NCI-H1417 (cell line): ENCODE measurements around the gene DIP2C.
A peak's percentile ranks its signal among the peaks of the same experiment; 100 is the strongest.
"Not testable (repeated sequence)": the region's sequence is repeated elsewhere in the genome, so short reads cannot be mapped to it uniquely, and the experiment has no call there.

ENCODE experiments used
- DNase-seq, 3 experiments: peaks; one replicate each; lab custom pipeline; 2025; lab: John Stamatoyannopoulos, UW

Gene DIP2C

DNA sequence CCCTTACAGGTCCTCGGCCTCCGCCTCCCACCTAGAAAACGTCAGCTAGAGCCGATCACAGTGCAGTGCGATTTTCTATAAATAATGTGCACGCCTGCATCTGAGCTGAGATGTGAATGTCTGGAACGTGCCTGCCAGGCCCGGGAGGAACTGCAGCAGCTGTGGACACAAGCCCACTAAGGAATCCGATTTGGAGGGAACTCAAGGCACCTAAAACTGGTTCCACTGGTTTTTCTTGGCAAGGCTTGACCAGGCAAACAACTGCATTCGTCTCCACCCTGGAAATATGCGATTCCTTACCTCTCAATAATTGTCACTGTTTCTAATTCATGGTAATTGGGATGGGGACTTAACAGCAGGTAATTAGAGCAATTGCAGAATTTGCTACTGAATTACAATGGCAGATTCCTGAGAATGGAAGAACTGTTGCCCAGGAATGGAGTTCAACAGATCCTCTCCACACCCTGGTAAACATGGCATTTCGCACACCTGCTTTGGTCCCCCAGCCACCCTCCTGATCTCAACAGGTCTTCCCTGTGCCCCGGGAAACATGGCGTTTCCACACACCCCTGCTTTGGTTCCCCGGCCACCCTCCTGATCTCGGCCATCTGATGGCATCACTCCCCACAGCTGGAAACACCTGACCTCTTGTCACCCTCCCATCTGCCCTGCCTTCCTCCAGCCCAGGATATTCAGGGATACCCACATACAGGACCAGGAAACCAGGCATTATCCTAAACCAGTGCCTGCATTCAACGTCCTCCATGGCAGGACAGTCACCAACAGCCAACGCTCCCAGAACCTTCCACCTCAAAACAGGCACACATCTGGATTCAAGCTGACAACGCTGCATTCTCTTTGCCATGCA is 76.0 kb downstream of the DIP2C start:
- peak in 2 of 3 experiments; percentile 61 to 90 for DNase-seq

DNA sequence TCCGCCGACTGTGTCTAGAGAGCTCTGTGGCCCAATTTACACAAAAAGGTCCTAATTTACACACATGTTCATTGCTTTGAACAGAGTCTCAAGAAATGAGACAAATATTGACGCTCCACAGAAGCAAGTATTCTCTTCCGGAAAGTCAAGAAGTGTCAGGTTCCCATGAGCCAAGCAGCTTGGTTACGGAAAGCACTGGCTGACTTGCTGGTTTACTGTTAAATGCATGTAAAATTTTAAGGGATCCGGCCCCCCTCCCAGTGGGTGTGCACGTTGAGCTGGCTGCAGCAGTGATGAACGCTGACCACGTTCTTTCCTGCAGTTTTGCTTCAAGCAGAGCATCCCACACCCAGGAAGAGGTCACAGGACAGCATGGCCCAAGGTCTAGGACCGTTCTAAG is 76.8 kb downstream of the DIP2C start:
- peak in 1 of 3 experiments; percentile 11 for DNase-seq

DNA sequence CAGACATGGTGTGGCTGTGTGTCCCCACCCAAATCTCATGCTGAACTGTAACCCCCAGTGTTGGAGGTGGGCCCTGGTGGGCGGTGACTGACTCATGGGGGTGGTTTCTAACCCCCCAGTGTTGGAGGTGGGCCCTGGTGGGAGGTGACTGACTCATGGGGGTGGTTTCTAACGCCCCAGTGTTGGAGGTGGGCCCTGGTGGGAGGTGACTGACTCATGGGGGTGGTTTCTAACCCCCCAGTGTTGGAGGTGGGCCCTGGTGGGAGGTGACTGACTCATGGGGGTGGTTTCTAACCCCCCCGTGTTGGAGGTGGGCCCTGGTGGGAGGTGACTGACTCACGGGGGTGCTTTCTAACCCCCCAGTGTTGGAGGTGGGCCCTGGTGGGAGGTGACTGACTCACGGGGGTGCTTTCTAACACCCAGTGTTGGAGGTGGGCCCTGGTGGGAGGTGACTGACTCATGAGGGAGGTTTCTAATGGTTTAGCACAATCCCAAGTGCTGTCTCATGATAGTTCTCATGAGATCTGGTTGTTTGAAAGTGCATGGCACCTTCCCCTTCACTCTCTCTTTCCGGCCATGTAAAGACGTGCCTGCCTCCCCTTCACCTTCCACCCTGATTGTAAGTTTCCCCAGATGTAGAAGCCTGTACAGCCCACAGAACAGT is 78.7 kb downstream of the DIP2C start:
- not testable (repeated sequence) for DNase-seq

DNA sequence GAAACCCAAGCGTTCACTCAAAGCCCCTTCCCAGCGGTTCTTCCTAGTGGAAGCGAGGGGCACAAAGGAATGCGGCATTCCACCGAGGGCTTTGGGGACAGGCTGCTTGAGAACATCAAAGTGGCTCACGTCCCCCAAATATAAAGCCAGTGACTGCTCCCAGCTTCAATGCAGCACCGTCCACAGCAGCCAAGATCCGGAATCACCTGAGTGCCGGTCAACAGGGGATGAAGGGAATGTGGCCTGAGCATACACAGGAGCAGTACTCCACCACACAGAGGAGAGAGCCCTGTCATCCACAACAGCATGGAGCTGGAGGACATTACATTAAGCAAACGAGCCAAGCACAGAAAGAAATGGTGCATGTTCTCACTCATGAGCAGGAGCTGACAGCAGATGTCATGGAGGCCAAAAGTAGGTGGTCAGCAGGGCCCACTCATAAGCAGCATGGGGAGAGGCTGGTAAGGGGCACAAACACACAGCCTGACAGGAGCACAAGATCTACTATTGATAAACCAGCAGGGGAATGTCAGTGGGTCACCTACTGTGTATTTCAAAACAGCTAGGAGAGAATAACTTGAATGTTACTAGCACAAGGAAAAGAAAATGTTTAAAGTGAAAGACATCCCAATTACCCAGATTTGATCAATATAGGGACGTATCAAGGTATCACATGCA is 79.5 kb downstream of the DIP2C start:
- no peak for DNase-seq

- no peak for DNase-seq
These were observed 80.2 kb downstream of the DIP2C start for GRCh38 chr10:609262-609658.

DNA sequence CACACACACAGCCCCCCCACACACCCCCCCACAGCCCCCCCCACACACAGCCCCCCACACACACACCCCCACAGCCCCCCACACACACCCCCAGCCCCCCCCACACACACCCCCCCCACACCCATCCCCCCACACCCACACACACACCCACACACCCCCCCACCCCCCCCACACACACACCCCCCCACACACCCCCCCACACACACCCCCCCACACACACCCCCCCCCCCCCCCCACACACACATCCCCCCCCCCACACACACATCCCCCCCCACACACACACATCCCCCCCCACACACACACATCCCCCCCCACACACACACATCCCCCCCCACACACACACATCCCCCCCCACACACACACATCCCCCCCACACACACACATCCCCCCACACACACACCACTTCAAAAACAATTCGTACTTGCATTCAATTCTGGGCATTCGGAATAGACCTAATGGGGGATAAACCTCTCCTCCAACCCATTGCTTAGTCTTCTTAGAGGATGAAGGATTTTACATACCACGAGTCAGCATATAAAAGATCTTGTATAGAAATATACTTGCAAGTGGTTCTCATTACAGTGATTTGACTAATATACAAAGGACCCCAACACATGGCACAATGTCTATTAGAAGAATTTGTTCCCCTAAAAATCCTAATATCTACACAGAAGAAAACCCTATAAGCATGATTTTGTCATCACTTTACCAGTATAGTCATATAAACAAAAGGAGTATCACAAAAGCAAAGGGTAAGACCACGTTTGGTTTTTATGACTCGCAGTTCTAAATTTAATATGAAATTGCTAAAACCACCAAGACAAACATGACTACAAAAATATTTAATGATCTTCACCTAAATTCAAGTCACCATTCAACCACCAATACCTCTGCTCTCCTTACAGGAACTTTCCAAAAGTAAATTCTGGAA is 80.9 kb downstream of the DIP2C start:
- DNase-seq, result no peak

DNA sequence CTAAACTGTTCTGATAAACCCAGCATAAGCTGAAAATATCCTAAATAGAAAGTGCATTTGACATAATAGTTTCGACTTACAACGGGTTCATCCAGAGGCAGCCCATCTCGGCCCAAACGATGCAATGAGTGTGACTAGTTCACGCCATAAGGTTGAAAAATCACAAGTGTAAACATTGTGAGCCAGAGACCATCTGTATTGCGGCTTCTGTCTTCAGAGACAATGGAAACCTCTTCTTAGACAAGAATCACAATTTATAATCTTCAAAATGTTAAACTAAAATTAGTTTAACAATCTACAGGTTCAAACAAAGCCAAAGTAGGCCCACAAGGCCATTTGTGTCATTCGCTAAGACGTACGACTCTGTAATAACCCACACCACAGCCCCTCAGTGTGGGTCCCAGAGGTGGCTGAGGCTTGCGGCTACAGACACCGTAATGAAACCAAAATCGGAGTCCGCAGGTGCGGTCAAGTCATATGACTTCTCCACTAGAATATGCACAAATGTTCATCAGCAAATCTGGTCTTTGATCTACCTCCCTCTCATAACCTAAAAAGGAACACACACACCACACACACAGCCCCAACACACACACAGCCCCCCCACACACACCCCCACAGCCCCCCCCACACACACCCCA is 81.8 kb downstream of the DIP2C start:
- DNase-seq, result no peak

GRCh38 chr10:606762-607544 is 82.5 kb downstream of the DIP2C start:
- no peak for DNase-seq

GRCh38 chr10:605632-606325 is 83.7 kb downstream of the DIP2C start:
- no peak for DNase-seq

DNA sequence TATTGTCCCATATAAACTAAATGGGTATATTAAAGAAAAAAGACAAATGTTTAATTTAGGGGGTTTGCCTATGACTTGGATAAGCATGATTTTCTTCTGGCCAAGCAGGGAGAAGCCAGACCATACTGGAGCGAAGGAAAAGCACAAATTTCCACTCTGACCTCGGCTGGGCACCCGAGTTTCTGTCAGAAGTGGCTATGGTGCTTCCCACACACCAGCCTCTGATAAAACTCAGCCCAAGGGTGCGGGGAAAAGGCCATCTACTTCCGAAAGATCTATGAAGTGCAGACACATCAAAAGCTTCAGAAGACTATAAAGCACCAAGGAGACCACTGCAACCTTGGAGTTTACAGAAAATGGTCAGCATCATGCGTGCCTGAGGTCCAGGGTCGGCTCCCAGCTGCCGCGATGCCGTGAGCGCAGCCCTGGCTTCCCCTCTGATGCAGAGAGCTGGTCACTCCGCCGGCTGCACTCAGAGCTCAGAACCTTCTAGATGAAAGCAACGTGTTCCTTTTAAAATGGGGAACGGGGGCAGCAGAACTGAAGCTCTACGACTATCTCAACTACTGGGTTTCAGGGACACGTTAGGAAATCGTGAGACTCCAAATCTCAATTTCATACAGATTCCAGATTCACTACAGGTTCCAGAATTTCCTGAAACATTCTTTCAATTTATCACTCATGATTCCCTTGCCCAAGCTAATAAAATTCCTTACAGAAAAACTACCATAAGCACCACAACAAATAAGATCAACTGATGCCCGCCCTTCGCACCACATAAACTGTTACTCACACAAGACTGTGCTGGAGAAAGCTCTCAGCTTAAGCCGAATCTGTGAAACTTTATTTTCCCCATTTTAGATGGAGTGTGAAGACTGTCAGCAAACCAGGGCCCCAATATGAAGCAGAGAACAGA is 84.5 kb downstream of the DIP2C start:
- DNase-seq, result no peak

DNA sequence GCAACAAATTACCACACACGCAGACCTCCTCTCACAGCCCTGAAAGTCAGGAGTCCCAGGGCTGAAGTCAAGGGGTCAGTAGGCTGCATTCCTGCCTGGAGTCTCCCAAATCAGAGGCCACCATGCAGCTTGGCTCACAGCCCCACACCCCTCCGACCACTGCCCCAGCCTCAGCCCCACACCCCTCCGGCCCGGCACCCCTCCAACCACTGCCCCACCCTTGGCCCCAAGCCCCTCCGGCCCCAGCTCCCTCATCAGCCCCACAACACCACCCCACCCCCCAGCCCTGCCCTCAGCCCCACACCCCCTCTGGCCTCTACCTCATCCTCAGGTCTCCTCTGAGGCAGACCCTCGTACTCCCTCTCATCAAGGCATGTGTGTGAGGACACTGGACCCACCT is 85.7 kb downstream of the DIP2C start:
- DNase-seq, result no peak

GRCh38 chr10:602391-603005 is 87.0 kb downstream of the DIP2C start:
- no peak for DNase-seq

DNA sequence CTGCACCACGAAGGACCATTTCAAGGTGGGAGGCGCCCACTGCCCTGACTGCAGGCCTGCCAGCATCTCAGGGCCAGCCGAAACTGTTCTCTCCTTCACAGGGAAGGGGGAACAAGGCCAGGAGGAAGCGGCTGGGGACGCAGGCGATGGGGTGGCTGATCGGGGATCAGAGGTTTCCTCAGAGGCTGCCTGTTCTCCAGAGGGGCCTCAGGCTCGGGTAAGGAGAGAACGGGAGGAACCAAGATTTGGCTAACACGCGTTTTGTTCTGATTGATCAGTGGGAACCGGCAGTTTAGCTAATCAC is 87.9 kb downstream of the DIP2C start:
- DNase-seq, result no peak

- peak in 1 of 3 experiments; percentile 53 for DNase-seq
These were observed 88.4 kb downstream of the DIP2C start for GRCh38 chr10:600876-601659.

DNA sequence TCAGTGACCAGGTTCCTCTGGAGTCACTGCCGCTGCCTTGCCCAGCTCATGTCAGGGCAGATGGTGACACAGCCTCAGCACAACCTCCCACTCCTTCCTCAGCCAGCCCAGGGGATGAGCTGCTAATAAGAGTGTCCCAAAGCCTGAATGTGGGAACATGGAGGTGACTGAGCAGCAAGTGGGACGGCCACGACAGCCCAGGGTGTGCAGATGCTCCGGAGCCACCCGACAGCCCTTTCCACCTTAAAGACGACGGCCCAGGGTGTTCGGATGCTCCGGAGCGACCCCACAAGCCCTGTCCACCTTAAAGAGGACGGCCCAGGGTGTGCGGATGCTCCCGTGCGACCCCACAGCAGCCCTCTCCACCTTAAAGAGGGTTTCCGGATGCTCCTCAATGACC is 89.2 kb downstream of the DIP2C start:
- no peak for DNase-seq

- no peak for DNase-seq
These were observed 89.7 kb downstream of the DIP2C start for GRCh38 chr10:599767-600166.

DNA sequence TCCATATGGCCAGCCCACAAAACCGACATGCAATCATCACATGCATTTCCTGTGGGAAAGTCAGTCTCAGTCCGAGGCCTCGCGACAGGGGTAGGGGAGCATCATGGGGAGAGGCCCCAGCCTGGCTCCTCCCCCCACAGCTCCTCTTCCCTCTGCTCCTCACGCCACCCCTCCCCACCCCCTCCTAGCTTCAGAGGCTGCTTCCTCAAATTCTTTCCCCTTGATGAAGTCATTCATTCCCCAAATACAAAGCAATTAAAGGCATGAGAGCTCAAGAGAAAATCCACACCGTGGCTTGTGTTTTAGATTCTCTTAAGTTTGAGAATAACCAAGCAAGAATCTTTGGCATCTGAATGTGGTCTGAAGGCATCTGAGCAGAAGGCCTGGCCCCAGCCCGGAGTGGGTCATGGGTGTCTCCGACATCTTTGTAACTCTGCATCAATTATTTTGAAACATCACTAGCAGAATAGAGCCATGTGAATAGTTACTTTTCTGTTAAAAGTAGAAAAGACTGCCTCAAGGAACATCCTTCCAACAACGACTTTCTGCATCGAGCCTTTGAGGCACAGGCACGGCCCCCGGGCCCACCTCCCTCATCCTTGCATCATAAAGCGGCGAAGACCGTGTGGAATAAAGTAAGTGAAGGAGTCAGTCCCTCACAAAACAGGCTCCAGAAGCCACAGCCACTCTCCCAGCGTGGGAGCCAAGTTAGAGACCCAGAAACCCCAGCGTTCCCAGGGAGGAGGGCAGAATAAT is 90.9 kb downstream of the DIP2C start:
- DNase-seq, result no peak
